NOMO-1 treated with dmso at 0.1 percent for 144 hours (cell line): ENCODE results near the gene DNAH1.
A peak's percentile ranks its signal among the peaks of the same experiment; 100 is the strongest.

Source experiments
- DNase-seq: peaks from one replicate; lab custom pipeline; 2025; ENCODE audit not compliant: unreplicated experiment; lab: John Stamatoyannopoulos, UW

DNAH1 gene

GRCh38 chr3:52310861-52311575 is 5.1 kb upstream of the DNAH1 start:
- no peak for DNase-seq

GRCh38 chr3:52311576-52312119 is 4.5 kb upstream of the DNAH1 start:
- no peak for DNase-seq

GRCh38 chr3:52313188-52313773 is 2.8 kb upstream of the DNAH1 start:
- DNase-seq: no peak

GRCh38 chr3:52313774-52314188 is 2.3 kb upstream of the DNAH1 start:
- DNase-seq: peak; percentile 72

- no peak for DNase-seq
Observed at GRCh38 chr3:52314489-52314888, 1.6 kb upstream of the DNAH1 start.

- no peak for DNase-seq
Observed at GRCh38 chr3:52315006-52315405, 1.1 kb upstream of the DNAH1 start.

- no peak for DNase-seq
Observed at GRCh38 chr3:52317208-52318000, 1.3 kb downstream of the DNAH1 start.

GRCh38 chr3:52318186-52318816 is 2.2 kb downstream of the DNAH1 start:
- no peak for DNase-seq

GRCh38 chr3:52319921-52320595 is 3.9 kb downstream of the DNAH1 start:
- no peak for DNase-seq

GRCh38 chr3:52321481-52321880 is 5.4 kb downstream of the DNAH1 start:
- no peak for DNase-seq

- DNase-seq: no peak
Observed at GRCh38 chr3:52322466-52322865, 6.3 kb downstream of the DNAH1 start.

GRCh38 chr3:52323526-52324295 is 7.6 kb downstream of the DNAH1 start:
- no peak for DNase-seq

GRCh38 chr3:52324676-52325075 is 8.6 kb downstream of the DNAH1 start:
- no peak for DNase-seq

GRCh38 chr3:52325686-52326085 is 9.6 kb downstream of the DNAH1 start:
- DNase-seq: no peak

GRCh38 chr3:52326976-52327375 is 10.9 kb downstream of the DNAH1 start:
- no peak for DNase-seq

GRCh38 chr3:52327486-52328290 is 11.6 kb downstream of the DNAH1 start:
- DNase-seq: no peak

- no peak for DNase-seq
Observed at GRCh38 chr3:52328536-52329080, 12.5 kb downstream of the DNAH1 start.

GRCh38 chr3:52330194-52330805 is 14.2 kb downstream of the DNAH1 start:
- DNase-seq: no peak
